Measurements from ENCODE around the gene MEIOB.

The MEIOB gene

DNA sequence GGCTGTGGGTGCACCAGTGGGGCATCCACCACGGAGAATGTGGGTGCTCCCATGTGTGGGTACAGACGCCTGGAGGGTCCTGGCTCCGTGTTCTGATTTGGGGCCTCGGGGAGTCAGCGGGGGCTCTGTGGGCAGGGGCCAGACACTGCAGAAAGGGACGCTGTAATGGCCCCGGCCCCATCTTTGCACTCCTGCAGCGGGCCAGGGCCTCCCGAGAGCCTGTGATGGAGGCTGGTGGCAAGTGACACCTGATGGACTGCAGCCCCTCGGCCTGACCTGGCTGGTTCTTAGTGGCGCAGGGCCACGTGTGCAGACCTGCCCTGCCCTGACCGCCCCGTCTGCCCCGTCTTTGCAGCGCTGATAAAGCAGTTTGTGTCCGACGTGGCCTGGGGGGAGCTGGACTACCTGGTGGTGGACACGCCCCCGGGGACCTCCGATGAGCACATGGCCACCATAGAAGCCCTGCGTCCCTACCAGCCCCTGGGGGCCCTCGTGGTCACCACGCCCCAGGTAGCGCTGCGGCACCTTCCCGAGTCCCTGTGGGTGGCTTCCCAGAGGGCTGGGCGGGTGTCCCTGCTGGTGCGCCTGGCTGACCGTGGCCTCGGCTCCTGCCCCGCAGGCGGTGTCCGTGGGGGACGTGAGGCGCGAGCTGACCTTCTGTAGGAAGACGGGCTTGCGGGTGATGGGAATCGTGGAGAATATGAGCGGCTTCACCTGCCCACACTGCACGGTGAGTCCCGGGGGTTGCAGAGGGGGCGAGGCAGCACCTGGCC, 84.5 kb downstream of the MEIOB start:
- DNase-seq (ENCODE audit: low spot score) = no peak

DNA sequence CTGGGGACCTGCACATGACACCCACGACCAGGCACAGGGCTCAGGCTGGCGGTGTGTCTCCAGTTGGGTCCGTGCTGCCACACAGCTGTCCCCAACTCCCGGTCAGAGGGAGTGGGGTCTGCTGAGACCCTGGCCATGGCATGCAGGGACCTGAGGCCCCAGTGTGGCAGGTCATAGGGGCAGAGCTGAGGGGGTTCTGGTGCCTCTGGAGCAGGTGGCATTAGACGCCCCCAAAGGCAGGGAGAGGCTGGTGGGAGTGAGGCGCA, 85.0 kb downstream of the MEIOB start:
- DNase-seq (ENCODE audit: low spot score) = no peak

DNA sequence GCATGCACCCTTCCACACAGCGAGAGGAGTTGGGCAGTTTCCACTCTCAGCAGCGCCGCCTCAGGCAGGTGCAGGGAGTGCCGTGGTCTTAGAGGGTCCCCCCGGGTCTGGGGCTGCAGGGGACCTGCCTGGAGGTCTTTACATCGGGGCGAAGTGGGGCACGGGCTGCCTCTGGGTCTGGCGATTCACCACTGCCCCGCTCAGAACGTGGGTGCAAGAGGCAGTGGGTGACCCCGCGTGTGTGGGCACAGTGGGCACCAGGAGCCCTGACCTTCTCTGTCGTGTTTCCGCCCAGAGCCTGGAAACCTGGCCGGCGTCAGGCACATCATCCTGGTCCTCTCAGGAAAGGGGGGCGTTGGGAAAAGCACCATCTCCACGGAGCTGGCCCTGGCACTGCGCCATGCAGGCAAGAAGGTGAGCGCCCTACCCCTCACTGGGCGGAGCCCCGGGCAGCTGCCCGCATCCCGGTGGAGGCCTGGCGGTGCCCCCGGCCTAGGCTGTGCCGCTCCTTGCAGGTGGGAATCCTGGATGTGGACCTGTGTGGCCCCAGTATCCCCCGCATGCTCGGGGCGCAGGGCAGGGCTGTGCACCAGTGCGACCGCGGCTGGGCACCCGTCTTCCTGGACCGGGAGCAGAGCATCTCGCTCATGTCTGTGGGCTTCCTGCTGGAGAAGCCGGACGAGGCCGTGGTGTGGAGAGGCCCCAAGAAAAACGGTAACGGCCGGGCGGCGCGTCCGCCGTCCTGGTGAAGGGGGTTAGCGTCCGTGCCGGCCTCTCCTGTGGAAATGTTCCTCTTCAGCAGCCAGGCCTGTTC, 85.5 kb downstream of the MEIOB start:
- no peak for DNase-seq (ENCODE audit: low spot score)

DNA sequence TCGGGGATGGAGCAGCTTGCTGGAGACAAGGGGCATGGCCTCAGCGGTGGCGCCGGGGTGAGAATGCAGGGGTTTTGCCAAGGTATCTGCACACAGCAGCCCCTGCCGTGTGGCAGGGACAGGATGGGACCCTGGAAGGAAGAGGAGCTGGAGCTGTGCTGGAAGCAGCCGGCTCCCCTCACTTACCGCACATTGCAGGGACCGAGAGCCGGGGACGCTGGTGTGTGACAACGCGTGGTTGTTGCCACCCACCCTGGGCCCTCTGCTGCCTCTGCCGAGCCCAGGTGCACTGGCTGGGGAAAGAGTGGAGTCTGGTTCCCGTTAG, 86.2 kb downstream of the MEIOB start:
- DNase-seq (ENCODE audit: low spot score) = no peak

DNA sequence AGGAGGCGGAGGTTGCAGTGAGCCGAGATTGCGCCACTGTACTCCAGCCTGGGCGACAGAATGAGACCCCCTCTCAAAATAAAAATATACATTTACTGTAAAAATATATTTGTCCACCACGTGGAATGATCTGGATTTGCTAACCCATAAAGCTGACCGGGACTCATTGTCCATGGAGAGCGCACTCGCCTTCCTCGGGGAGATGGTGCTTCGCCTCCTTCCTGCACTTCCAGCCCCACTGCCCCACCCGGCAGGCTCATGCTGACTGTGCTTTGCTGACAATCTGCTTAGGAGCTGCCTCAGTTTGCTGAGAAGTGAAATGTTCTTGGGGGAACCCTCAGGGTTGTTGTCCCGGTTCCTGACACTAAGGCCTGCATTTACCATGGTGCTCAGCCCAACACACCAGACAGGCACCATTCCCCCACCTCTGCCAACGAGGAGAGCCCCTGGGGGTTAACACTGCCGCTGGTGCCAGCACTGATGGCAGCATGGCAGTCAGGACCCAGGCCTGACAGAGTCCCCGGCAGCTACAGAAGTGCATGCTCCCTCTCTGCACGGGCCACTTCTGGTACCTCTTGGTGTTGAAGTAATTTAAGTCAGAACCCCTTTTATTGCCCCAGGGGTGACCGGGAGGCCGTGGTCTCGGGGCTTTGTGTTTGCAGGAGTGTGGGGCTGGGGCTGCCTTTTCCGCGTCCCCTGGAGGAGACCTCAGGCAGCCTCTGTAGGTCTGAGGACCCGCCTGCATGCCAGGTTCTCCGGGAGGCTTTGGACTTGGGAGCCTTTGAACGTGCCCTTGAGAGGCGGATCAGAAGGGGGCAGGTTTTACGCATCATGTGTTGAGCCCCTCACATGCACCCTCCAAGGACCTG, 86.8 kb downstream of the MEIOB start:
- DNase-seq (ENCODE audit: low spot score) = no peak

Data from AG20443 (cell line).